Activated CD4-positive, CD25-positive, alpha-beta regulatory T cell (primary cell): ENCODE data around the gene GFOD2.

ENCODE experiments used
- DNase-seq, 4 experiments: peaks; one replicate each; lab custom pipeline; 2025; lab: John Stamatoyannopoulos, UW

The GFOD2 gene

GRCh38 chr16:67637625-67638024 is 81.5 kb downstream of the GFOD2 start:
- no peak for DNase-seq

GRCh38 chr16:67636713-67637112 is 82.4 kb downstream of the GFOD2 start:
- DNase-seq: no peak

GRCh38 chr16:67632415-67633172 is 86.5 kb downstream of the GFOD2 start:
- no peak for DNase-seq

GRCh38 chr16:67628216-67628615 is 90.9 kb downstream of the GFOD2 start:
- no peak for DNase-seq
